GM12878 (cell line): Measurements from ENCODE around the gene BAG3. TPM values are rescaled to one million over a fixed set of nuclear protein-coding genes. Genes with fewer than 3 reads are reported as not detected.

ENCODE experiments used
- ATAC-seq: fragments of 200-7000 bp; cut with Tn5 transposase; 3 replicates; pipeline ENCODE4 v1.9.1; 2020; ENCODE audit warnings: mild to moderate bottlenecking, moderate library complexity
- BruUV-seq: library from RNA; stranded (reverse); fragments of 400-500 nt; replicated peaks from 2 replicates; lab custom pipeline; 2021; lab: Mats Ljungman, UMichigan
- CTCF ChIA-PET: fragments of 300-600 bp; sonication (Branson Sonifier 250); formaldehyde crosslinking; extraction: SDS; loops from one replicate; lab custom pipeline; 2021; ENCODE audit warnings: inconsistent platforms; lab: Yijun Ruan, JAX
- POLR2A ChIA-PET: fragments of 350-600 bp; formaldehyde crosslinking; extraction: SDS; loops from one replicate; lab custom pipeline; 2021; ENCODE audit warnings: inconsistent platforms; lab: Charles Lee
- RAD21 ChIA-PET: fragments of 300-600 bp; sonication (Branson Sonifier 250); formaldehyde crosslinking; loops from one replicate; lab custom pipeline; 2023; ENCODE audit warnings: antibody characterized with exemption; ENCODE audit not compliant: unreplicated experiment; lab: Charles Lee
- SMC1A ChIA-PET: fragments of 300-600 bp; sonication (Branson Sonifier 250); formaldehyde crosslinking; loops from one replicate; lab custom pipeline; 2023; ENCODE audit not compliant: unreplicated experiment, uncharacterized antibody; lab: Charles Lee
- DNase-seq: peaks from one replicate; pipeline ENCODE4 v3.0.0-alpha.2; 2011; ENCODE audit warnings: low read depth, low spot score
- FAIRE-seq: peaks from 3 replicates; lab custom pipeline; 2011; peaks lifted over from hg19 to GRCh38; lab: Jason Lieb, UNC
- H2AFZ ChIP-seq: 2 replicates; pipeline ENCODE4 v1.6.0; 2011; ENCODE audit warnings: low read depth, low read length, control low read depth; ENCODE audit not compliant: control insufficient read depth
- H3K27ac ChIP-seq: 2 replicates; pipeline ENCODE4 v1.5.1; 2011; ENCODE audit warnings: control low read depth; ENCODE audit not compliant: control insufficient read depth, insufficient read depth
- H3K27me3 ChIP-seq, 2 experiments: replicated peaks in 1 of 2; 2 replicates each; pipeline versions ENCODE4 v1.6.0 to v1.6.1; 2011; ENCODE audit warnings: low read length in 1 of 2; ENCODE audit not compliant: control insufficient read depth in 2 of 2, insufficient read depth in 2 of 2
- H3K36me3 ChIP-seq, 2 experiments: 2 replicates each; pipeline ENCODE4 v1.5.1; 2011; ENCODE audit warnings: low read length in 1 of 2; ENCODE audit not compliant: control insufficient read depth in 2 of 2, insufficient read depth in 2 of 2
- H3K4me1 ChIP-seq: 2 replicates; pipeline ENCODE4 v1.6.1; 2011; ENCODE audit warnings: mild to moderate bottlenecking, low read length, moderate library complexity, mixed read lengths; ENCODE audit not compliant: control insufficient read depth, insufficient read depth
- H3K4me2 ChIP-seq: 2 replicates; pipeline ENCODE4 v1.6.0; 2011; ENCODE audit warnings: control low read depth; ENCODE audit not compliant: control insufficient read depth, insufficient read depth
- H3K4me3 ChIP-seq: fragments of 200-600 bp; sonication (generic); 2 replicates; pipeline ENCODE4 v1.5.1; 2016
- H3K79me2 ChIP-seq: 2 replicates; pipeline ENCODE4 v1.6.0; 2011; ENCODE audit warnings: low read length; ENCODE audit not compliant: control insufficient read depth, insufficient read depth
- H3K9ac ChIP-seq: 2 replicates; pipeline ENCODE4 v1.8.0; 2011; ENCODE audit warnings: low read length, control low read depth, mixed read lengths; ENCODE audit not compliant: control insufficient read depth, insufficient read depth
- H3K9me3 ChIP-seq: replicated peaks from 3 replicates; pipeline ENCODE4 v1.5.1; 2011; ENCODE audit warnings: mild to moderate bottlenecking, low read length; ENCODE audit not compliant: control insufficient read depth, insufficient read depth
- H4K20me1 ChIP-seq: 2 replicates; pipeline ENCODE4 v1.6.0; 2011; ENCODE audit not compliant: control insufficient read depth, insufficient read depth
- CBX5 ChIP-seq: sonication (generic); IDR thresholded peaks from 2 replicates; pipeline ENCODE4 v1.6.1; 2016; ENCODE audit warnings: low read depth, moderate library complexity, mild to moderate bottlenecking, inconsistent platforms
- MTA2 ChIP-seq: fragments of 450-650 bp; IDR thresholded peaks from 2 replicates; pipeline ENCODE4 v1.6.1; 2016; ENCODE audit warnings: low read depth, mild to moderate bottlenecking, moderate library complexity
- NRF1 ChIP-seq: conservative IDR thresholded peaks from 2 replicates; pipeline ENCODE4 v1.6.1; 2011; ENCODE audit warnings: mild to moderate bottlenecking, low read depth, low read length, improper control_type of control experiment
- RFX5 ChIP-seq: IDR thresholded peaks from 2 replicates; pipeline ENCODE4 v1.6.1; 2011; ENCODE audit warnings: low read depth, low read length, improper control_type of control experiment
- STAT1 ChIP-seq: fragments of 450-650 bp; conservative IDR thresholded peaks from 2 replicates; pipeline ENCODE4 v1.6.1; 2014; ENCODE audit warnings: antibody characterized with exemption, mild to moderate bottlenecking
- WGBS: methylation state at CpG from one replicate; pipeline ENCODE4 v1.1.6; 2016; ENCODE audit warnings: low lambda C conversion rate; ENCODE audit not compliant: insufficient replicate concordance, insufficient coverage; ENCODE audit errors: missing lambda C conversion rate; 5-methylcytosine and 5-hydroxymethylcytosine counted together
- in situ Hi-C: fragments of 300-500 bp; cut with MboI; formaldehyde crosslinking; loops from 9 replicates; pipeline ENCODE4 v1.14.3; 2018; ENCODE audit warnings: mixed read lengths
- intact Hi-C: fragments of 100-400 bp; cut with micrococcal nuclease; formaldehyde crosslinking; loops from one replicate; pipeline ENCODE4 v1.14.2; 2022; ENCODE audit not compliant: unreplicated experiment
- polyA plus RNA-seq, 11 experiments: library from polyadenylated mRNA; depleted of rRNA in 4 of 11; unstranded in 6 of 11; stranded (reverse) in 5 of 11; fragments of >200 nt; fragmentation: Nextera tagmentation in 4 of 11; fragmentation: Illumina TruSeq in 1 of 11; extraction: Ambion mirVana in 4 of 11; extraction: Trizol in 1 of 11; gene quantifications; 1 replicate in 1 of 11; 2 replicates in 10 of 11; pipeline versions ENCODE4 v1.2.1 to v1.2.3, GENCODE V29; 2011 to 2016; ENCODE audit warnings: inconsistent platforms in 2 of 11, missing spikeins in 2 of 11, low read depth in 1 of 11
- total RNA-seq, 4 experiments: library from RNA; depleted of rRNA in 3 of 4; stranded (reverse); fragments of >200 nt in 3 of 4; fragmentation: Illumina TruSeq in 1 of 4; extraction: Trizol in 1 of 4; gene quantifications; 2 replicates each; pipeline versions ENCODE4 v1.2.1 to v1.2.3, GENCODE V29; 2013 to 2021
- TF ChIP-seq, protein P1 (sequence below): IDR thresholded peaks from 2 replicates; pipeline ENCODE4 v1.6.1; 2011; ENCODE audit warnings: mild to moderate bottlenecking, low read depth, low read length, moderate library complexity; ENCODE audit not compliant: insufficient replicate concordance

Gene BAG3
- total and polyA plus RNA-seq, 10 of the 15 experiments (the other 5 are each of a cell fraction or from before 2014, with no cell fraction given), result 0.71 to 14.1 (median 4.3) TPM

DNA sequence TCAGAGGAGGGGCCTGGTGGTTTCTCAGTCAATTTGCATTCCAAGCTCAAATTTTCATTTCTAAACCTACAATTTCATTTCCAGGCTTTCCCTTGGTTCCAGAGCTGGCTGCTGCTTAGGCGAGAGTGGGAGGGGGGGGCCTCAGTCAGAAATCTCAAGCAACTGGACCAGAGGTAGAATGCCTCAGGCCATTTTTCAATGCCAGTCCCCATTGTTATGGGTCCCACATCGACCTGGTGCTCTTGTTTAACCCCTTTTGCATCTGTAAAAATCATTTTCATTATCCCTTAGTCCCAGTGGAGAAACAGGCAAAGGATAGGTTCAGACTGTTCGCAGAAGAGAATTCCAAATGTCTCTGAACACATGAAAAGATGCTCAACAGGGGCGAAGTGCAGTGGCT is 13.5 kb upstream of the BAG3 start:
- RAD21 ChIA-PET, result no interaction called here
- no TSS peak for BruUV-seq
- H2AFZ ChIP-seq, result no peak overlapping the region
- CTCF ChIA-PET, result no interaction called here
- H3K4me2 ChIP-seq, result no peak overlapping the region
- H3K27ac ChIP-seq, result no peak overlapping the region
- FAIRE-seq (no peak), DNase-seq (no peak), ATAC-seq (no peak)
- POLR2A ChIA-PET, result no interaction called here
- TF ChIP-seq RFX5 (no peak), NRF1 (no peak)
- no peaks in the 10 kb centered on the region for H3K27me3 ChIP-seq
- H3K4me1 ChIP-seq, result no peaks in the 10 kb centered on the region
- H4K20me1 ChIP-seq, result no peaks in the 10 kb centered on the region
- 44% methylated on average over 4 of the region's 4 CpGs for WGBS
- SMC1A ChIA-PET, result interaction anchor here (1.1 kb wide), 1 partner anchor 45 kb away, joined by 5 read pairs; no protein-coding TSS in a partner anchor
- no peak overlapping the region for H3K4me3 ChIP-seq
- H3K79me2 ChIP-seq, result no peaks in the 10 kb centered on the region
- no peak overlapping the region for H3K9ac ChIP-seq
- no peaks in the 10 kb centered on the region for H3K36me3 ChIP-seq
- in situ Hi-C loops (no loop called here), intact Hi-C loops (no loop called here)
- H3K9me3 ChIP-seq, result no peaks in the 10 kb centered on the region

- no peaks in the 10 kb centered on the region for H3K9me3 ChIP-seq
- H4K20me1 ChIP-seq, result no peaks in the 10 kb centered on the region
- H3K4me1 ChIP-seq, result no peaks in the 10 kb centered on the region
- ChIA-PET CTCF (no interaction called here), SMC1A (no interaction called here), RAD21 (no interaction called here), POLR2A (no interaction called here)
- FAIRE-seq (no peak), ATAC-seq (no peak), DNase-seq (no peak)
- no peak overlapping the region for H3K4me2 ChIP-seq
- H2AFZ ChIP-seq, result no peak overlapping the region
- intact Hi-C loops (no loop called here), in situ Hi-C loops (no loop called here)
- WGBS, result 80% methylated on average over 7 of the region's 7 CpGs
- no peak overlapping the region for H3K4me3 ChIP-seq
- TF ChIP-seq MTA2, result no peak
- TF ChIP-seq, protein P1, sequence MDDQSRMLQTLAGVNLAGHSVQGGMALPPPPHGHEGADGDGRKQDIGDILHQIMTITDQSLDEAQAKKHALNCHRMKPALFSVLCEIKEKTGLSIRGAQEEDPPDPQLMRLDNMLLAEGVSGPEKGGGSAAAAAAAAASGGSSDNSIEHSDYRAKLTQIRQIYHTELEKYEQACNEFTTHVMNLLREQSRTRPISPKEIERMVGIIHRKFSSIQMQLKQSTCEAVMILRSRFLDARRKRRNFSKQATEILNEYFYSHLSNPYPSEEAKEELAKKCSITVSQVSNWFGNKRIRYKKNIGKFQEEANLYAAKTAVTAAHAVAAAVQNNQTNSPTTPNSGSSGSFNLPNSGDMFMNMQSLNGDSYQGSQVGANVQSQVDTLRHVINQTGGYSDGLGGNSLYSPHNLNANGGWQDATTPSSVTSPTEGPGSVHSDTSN, result no peak
- TF ChIP-seq STAT1, result no peak
- no peak for TF ChIP-seq CBX5
- no peaks in the 10 kb centered on the region for H3K27me3 ChIP-seq
- no peak overlapping the region for H3K27ac ChIP-seq
- no peaks in the 10 kb centered on the region for H3K36me3 ChIP-seq
- BruUV-seq, result no TSS peak
- H3K9ac ChIP-seq, result no peak overlapping the region
- H3K79me2 ChIP-seq, result no peaks in the 10 kb centered on the region
These were observed 12.2 kb upstream of the BAG3 start for GRCh38 chr10:119638982-119639381.
